Activated CD4-positive, alpha-beta T cell treated with anti-CD3 and anti-CD28 coated beads, Interleukin-2, amount 50 U/mL, for 16 hours (primary cell): Measurements from ENCODE around the gene PIK3R1.

Experiments used
- DNase-seq: peaks from one replicate; pipeline ENCODE4 v3.0.0-alpha.2; 2020

Gene PIK3R1

DNA sequence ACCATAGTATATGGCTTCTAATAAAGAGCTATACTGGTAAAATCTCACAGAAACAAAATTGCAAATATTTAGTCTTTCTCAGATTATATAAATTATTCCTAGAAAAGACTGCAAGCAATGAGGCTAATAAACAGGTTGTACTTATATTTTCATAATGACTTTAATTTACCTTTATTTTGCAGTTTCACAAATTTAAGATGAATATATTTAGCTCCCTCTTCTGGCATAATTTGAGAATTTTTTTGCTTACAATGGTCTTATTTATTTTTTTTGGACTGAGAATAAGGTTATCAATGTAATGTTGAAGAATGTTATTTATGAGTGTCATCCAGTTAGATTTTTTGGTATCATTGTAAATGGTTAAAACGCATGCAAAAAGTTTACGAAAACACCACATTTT lies 56.7 kb downstream of the PIK3R1 start:
- DNase-seq = no peak

- no peak for DNase-seq
Measured at GRCh38 chr5:68273717-68274409, 58.3 kb downstream of the PIK3R1 start.

DNA sequence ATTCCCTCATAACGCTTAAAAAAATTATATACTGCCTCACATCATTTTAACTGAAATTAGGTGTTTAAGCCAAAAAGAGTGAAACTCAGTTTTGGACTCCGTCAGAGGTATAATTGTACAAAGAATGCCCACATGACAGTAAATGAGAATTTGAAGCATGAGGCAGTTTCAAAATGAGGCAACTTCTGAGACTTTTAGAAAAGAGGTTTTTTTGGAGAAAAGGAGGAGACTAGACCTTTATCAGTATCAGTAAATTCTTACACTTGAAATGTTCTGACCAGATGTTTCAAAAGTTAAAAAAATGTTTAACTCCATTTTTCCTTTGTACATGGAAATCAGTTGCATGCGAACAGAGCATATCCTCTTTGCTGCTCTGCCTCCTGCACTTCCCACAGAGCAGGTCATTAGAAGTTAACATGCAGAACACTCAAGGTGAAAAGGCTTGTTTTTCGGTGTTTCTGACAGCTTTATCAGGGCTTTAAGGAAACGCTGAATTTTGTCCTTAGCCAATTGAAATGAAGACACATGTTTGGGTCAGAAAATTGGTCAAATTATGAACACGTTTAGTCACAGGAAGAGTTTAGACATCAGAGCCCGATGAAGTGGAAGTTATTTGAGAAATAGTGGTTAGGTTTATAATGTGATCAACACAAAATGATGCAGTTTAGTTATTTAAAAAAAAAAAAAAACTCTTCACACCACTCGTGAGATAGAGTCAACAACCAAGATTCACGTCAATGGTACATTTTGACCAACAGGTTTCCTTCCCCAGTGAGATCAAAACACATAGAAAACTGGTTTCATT lies 59.5 kb downstream of the PIK3R1 start:
- DNase-seq = peak; percentile 78

GRCh38 chr5:68276740-68277139 lies 61.2 kb downstream of the PIK3R1 start:
- DNase-seq = no peak

- DNase-seq = no peak
Measured at GRCh38 chr5:68277431-68277830, 61.9 kb downstream of the PIK3R1 start.

DNA sequence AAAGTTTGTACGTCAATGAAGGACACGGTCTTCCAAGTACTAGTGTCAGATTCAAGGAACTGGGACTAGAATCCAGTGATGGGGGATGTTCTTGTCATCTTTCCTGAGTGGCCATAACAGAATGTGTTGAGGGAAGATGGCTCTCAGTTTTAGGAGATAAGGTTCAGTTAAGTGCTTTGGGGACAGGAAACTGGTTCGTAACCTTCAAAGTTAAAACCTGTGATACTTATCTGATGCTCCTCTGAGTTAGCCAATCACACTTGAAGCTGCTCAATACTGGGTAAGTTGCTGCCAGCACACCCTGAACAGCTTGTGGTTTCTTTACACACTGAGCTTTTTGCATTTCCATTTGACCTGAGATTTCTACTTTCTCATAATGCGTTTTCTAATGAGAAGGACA lies 64.4 kb downstream of the PIK3R1 start:
- DNase-seq = peak; percentile 86

DNA sequence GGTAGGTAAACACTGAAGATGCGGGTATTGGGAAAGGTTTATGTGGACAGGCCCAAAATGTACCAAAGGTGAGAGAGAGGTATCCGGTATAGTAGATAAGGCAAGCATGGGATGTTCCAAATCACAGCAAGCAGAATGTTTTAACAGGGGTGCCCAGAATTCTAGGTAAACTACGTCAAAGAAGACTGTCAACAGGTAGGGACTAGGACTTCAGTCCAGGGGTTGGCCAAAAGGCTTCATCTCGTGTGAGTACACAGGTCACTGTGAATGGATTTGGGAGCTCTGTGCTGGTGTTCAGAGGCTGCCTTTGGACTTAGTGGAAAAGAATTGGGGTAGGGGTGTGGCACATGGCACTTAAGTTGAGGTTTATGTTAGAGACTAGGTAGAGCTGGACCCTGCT lies 66.4 kb downstream of the PIK3R1 start:
- no peak for DNase-seq

- no peak for DNase-seq
Measured at GRCh38 chr5:68283766-68284165, 68.2 kb downstream of the PIK3R1 start.

GRCh38 chr5:68285075-68285840 lies 69.7 kb downstream of the PIK3R1 start:
- no peak for DNase-seq

DNA sequence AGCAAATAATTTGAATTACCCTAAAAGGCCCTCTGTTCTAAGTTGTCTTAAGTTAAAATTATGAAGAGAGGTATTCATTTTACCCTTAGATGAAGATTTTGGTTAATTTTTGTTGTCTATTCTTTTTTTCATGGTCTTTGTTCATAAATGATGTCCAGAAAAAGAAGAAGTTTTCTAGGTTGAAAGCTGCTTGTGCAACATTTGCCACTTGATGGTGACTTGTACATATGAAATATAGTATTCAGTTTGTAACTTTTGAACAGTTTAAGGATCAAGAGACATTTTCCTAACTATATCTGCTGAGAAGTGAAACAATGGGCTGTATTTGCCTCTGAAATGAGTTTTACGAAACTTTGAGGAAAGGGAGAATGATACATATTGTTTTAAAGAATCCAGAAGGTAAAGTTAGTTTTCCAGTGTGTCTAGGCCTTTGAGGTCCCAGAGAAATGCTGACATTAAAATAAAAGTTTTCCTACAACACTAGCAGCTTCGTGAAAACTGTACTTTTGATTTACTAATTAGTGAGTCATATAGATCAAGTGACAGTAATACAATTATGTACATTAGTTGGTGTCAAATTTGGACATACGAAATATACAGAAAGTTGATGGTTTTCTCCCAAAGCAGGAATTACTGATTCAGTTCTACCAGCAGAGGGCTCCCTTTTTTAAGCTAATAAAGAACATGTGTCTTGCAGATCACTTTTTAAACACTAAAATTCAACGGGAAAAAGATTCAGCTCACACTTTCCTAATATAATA lies 70.5 kb downstream of the PIK3R1 start:
- peak; percentile 68 for DNase-seq

DNA sequence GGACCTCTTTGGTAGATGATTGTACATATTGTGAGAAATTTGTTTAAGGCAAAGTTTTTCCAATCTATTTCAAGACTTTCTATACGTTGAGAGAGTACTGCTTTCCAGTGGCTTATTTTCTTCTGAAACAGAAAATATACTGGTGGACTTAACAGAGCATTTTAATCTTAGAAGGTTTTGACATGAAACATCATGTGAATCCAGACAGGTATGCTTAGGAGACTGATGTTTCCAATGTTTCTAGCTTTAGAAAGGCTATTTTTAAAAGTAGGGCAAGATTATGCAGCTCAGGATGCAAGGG lies 71.0 kb downstream of the PIK3R1 start:
- no peak for DNase-seq

DNA sequence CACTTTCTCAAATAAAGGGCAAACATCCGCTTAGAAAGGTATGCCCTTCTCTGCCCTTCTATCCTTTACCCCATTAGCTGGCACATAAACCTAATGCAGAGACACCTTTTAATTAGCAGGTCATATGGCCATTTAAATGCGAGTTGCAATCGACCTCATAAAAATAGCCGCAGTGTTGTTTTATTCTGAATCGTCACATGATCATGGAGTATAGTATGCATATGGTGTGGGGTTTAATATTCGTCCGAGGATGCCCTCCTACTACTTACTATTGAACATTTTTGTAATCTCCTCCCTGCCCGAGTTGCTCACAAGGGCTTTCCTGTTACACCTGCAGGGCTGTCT lies 72.0 kb downstream of the PIK3R1 start:
- no peak for DNase-seq

DNA sequence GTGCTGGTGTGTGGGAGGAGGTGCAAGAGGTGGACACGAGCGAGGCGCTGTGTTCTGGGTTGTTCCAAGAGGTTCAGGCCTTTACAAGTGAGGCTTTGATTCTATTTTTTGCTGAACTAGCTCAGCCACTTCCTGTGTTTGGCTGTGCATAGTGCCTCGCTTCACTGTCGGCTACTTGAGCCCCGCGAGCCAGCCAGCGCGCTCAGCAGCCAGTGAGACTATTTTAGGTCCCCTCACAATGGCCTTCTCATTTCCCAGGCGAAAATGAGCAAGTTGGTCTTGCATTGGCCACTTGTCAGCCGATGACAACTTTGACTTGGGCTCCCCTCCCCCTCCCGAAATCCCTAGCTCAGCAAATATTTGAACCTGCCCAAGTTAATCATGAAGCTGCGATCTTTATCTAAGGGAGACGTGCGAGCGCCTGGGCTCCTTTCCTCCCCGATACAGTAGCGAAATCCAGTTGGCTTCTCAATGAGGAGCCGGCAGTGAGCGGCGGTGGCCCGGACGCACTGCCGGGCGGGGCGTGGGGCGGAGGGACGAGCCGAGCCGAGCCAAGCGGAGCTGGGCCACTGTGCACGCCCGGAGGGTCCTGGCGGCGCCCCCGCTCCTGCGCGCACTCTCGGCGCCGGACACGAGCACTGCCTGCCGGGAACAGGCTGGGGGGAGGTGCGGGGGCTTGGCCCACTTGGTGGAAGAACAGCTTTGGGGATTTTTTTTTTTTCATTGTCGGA lies 72.6 kb downstream of the PIK3R1 start:
- DNase-seq = peak; percentile 65

DNA sequence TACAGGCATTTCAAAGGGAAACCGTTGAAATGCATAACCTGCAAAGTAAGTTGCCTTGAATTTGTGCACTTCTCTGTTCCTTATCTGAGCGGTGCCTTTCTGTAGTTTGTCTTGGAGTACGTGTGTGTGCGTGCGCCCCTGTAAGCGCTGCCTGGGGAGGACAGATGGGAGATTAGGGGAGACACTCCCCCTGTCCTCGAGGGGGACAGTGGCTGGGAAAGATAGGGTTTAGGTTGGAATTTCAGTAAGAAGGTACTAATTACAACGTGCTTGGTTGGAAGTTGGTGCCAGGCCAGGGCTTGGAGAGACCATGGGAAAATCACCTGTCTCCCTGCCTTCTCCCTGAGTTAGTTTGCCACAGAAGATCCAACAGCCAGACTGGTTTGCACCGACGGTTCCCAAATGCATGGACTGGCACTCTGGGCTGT lies 73.2 kb downstream of the PIK3R1 start:
- no peak for DNase-seq

DNA sequence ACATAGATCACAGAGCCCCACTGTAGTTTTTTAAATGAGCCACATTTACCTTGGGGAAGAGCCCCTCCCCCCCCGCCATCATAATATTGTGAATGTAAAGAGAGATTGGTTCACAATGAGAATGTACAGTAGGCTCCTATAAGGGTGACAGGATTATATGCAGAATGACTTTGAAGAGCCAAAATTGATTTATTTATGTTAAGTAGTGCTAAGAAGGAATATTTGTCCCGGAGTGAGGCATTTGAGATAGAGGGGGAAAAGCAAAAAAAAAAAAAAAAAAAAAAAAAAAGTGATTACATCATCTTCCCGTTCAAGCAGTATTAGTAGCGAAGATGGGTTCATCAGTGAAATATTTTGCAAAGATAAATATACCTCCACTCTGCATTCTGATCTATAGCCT lies 73.9 kb downstream of the PIK3R1 start:
- no peak for DNase-seq

GRCh38 chr5:68290260-68290674 lies 74.7 kb downstream of the PIK3R1 start:
- no peak for DNase-seq

- DNase-seq = no peak
Measured at GRCh38 chr5:68290847-68291246, 75.3 kb downstream of the PIK3R1 start.

DNA sequence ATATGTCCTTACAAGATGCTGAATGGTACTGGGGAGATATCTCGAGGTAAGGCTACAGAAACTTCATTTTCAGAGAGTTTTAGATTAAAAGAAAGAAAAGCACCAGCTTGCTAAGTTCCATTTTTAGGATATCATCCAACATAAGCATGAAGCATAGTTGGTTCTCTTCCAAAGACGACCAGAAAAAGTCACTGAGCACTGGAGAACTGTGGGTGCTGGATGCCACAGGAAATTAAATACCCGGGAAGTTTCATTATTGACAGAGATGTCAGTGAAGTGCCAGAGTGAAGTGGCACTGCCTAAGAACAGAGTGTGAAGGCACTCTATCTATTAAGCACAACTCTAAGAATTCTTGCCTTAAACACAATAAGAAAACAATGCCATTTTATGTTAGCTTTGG lies 76.8 kb downstream of the PIK3R1 start:
- no peak for DNase-seq

DNA sequence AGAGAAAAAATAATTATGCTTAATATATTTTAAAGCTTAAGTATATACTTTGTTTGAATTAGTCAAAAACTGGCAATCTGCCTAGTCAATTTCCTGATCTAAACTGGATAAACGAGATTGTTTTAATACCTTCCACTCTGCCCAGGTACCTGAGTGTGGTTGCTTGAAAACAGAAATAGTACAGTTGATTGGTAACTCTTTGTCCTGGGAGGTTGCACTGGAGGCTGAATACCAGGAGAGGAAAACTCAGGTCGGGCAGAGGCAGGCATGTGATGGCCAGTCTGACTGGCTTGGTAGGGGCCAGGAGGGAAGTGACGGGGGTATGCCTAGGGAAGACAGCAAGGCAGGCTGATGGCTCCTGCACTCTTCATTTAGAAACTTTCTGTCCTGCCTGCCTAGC lies 80.2 kb downstream of the PIK3R1 start:
- no peak for DNase-seq

DNA sequence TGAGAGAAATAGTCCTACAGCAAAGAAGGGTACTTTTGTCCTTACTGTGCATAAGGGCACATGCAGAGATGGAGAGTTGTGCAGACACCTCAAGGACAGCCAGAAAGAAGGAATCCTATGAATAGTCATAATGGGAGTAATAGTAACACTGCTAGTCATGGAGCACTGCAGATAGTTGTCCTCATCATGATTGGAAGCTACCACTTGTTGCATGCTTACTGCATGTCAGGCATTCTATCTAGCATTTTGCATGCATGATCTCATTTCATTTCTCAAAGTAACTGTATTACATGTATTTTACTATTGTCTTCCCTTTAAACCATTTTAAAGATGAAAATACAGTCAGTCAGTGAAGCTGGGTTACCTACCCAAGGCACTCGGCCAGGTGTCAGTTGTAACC lies 81.3 kb downstream of the PIK3R1 start:
- no peak for DNase-seq

GRCh38 chr5:68297656-68298055 lies 82.1 kb downstream of the PIK3R1 start:
- no peak for DNase-seq

- no peak for DNase-seq
Measured at GRCh38 chr5:68298479-68298878, 82.9 kb downstream of the PIK3R1 start.

DNA sequence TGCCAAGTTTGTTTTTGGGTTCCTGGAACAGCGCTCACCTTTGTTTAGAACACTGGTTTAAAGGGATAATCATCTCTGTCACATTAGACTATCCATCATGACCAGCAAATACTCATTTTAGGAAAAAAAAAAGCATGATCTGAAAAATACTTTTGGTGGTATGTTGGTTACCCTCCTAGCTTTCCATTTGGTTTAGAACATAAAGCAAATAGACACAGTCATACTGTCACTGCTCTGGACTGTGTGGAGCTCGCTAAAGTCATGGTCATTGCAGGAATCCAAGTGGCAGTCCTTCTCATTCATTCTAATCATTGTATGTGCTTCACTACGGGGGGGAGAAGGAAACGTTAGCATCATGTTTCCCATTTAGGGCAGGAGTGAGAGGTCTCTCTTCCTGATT lies 83.5 kb downstream of the PIK3R1 start:
- DNase-seq = no peak
